Cardiac fibroblast (primary cell): ENCODE data around the gene THSD4.
A peak's percentile ranks its signal among the peaks of the same experiment; 100 is the strongest.
"Not testable (repeated sequence)": the region's sequence is repeated elsewhere in the genome, so short reads cannot be mapped to it uniquely, and the experiment has no call there.

Source experiments
- DNase-seq, 2 donors: peaks; one replicate each; pipeline versions ENCODE4 v3.0.0 to v3.0.0-alpha.2; 2010; ENCODE audit warnings: low read depth in 2 of 2
- H3K4me3 ChIP-seq, 2 donors: replicated peaks in 1 of 2; 1 replicate in 1 of 2; 2 replicates in 1 of 2; pipeline ENCODE4 v1.5.1; 2011; ENCODE audit warnings: low read depth in 2 of 2, low read length in 2 of 2, mild to moderate bottlenecking in 2 of 2, moderate library complexity in 1 of 2
- TF ChIP-seq, protein P1 (sequence below): IDR thresholded peaks from one replicate; pipeline ENCODE4 v1.5.1; 2011; ENCODE audit warnings: low read depth, mild to moderate bottlenecking, low read length, inconsistent platforms

THSD4 gene

DNA sequence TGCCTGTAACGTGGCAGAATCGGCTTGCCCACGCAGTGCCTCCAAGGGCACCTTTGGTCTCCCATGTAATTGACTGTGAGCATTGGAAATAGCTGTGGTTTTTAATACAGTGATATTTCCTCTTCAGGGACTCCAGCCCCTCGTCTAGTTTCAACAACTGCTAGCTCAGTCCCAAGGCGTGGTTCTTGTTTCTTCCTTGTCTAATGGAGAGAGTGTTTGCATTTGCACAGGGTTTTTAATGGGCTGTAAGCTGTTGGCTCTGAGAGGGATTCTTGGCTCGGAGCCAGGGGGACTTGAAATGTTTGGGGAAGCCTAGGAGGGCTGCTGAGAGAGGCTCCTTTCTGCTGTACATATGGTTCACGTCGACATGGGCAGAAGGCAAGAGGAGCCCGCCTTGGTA, 86.2 kb downstream of the THSD4 start:
- no peak for DNase-seq
- no peak overlapping the region for H3K4me3 ChIP-seq
- TF ChIP-seq, protein P1, sequence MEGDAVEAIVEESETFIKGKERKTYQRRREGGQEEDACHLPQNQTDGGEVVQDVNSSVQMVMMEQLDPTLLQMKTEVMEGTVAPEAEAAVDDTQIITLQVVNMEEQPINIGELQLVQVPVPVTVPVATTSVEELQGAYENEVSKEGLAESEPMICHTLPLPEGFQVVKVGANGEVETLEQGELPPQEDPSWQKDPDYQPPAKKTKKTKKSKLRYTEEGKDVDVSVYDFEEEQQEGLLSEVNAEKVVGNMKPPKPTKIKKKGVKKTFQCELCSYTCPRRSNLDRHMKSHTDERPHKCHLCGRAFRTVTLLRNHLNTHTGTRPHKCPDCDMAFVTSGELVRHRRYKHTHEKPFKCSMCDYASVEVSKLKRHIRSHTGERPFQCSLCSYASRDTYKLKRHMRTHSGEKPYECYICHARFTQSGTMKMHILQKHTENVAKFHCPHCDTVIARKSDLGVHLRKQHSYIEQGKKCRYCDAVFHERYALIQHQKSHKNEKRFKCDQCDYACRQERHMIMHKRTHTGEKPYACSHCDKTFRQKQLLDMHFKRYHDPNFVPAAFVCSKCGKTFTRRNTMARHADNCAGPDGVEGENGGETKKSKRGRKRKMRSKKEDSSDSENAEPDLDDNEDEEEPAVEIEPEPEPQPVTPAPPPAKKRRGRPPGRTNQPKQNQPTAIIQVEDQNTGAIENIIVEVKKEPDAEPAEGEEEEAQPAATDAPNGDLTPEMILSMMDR = no peak

DNA sequence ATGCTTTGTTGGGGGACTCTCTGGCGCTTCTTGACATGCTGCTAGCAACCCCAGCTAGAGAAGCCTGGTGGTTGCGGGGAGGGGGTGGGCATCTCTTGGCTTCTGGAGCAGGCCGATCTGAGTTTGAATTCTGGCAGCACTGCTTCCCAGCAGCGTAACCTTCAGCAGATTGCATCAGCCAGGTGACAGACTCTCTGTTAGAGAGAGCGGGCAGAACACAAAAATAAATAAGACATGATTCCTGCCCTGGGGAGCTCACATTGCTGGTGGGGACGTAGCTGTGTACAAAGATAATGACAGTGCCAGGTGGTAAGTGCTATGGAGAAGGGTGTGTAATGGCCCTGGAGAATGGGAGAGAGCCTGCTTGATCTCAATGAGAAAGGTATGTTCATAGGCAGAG, 87.4 kb downstream of the THSD4 start:
- TF ChIP-seq, protein P1 = no peak
- no peak for DNase-seq
- H3K4me3 ChIP-seq = no peak overlapping the region

DNA sequence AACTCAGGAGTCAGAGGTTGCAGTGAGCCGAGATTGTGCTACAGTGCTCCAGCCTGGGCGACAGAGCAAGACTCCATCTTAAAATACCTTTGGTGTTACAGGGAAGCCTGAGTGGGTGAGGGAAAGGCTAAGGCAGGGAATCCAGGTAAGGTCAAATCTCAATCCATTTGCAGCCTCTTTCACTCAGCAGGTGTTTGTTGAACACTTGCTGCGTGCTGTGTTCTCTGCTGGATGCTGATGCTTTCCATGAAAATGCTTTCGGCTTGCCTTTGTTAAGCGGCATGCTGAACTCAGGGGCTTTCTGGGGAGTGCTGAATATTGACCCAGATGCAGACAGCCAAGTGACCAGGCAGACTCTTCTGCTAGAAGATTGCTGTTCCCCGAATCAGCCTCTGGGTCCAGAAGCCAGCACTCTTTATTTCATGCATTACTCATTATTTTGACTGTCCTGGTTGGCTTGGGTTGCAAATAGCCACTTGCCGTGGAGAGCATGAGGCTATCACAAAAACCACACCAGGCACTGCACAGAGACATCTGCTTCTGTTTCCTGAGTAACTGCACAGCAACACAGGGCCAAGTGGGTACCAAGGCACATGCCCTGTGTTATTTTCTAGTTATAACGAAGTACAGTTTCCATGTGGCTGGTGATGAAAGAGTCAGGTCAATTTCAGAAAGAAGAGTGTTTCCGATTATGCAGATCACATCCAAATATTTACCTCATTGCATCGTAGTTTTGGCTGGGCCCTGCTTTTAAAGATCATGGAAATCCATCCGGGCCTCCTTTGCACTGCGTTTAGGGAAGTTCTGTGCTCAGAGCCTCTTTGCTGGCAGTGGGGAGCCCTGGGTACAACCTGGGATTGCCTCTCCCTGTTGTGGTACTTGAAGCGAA, 88.6 kb downstream of the THSD4 start:
- no peak overlapping the region for H3K4me3 ChIP-seq
- TF ChIP-seq, protein P1 = no peak
- DNase-seq = peak in 1 of 2 donors; percentile 25

DNA sequence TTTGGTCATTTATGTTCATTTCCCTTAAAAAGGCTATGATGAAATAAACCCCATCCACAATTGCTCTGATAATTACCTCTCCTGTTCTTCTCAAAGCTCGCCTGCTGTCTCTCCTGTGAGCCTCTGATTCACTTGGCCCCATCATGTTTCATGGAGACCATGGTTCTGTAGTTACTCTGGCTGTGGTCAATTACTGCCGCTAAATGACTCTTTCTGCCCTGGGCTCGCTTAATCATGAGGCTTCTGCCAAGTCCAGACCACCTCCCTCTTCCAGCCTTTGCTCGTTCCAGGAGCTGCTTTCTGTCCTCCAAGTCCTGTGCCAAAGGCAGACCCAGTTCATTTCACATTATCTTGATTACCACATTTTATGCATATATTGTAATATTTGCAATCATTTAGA, 91.9 kb downstream of the THSD4 start:
- TF ChIP-seq, protein P1 = no peak
- DNase-seq = no peak
- H3K4me3 ChIP-seq = no peak overlapping the region

DNA sequence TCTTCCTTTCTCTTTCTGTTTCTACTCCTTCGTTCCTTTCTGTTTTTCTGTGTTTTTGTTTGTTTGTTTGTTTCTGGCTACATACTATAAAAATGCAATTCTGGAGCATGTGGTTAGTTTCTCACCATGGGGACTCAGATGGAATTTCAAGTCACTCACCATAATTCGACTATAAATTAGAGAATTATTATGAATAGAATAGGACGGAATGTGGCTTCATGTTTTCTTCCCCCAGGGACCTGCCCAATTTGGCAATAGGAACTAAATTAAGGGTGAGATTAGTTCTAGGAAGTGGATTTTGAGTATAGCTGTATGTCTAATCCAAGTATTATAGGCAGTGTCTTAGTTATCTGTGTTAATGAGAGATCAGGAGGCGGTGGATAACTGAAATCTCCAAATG, 96.9 kb downstream of the THSD4 start:
- DNase-seq = peak in 1 of 2 donors; percentile 47
- H3K4me3 ChIP-seq = no peak overlapping the region
- TF ChIP-seq, protein P1 = no peak

DNA sequence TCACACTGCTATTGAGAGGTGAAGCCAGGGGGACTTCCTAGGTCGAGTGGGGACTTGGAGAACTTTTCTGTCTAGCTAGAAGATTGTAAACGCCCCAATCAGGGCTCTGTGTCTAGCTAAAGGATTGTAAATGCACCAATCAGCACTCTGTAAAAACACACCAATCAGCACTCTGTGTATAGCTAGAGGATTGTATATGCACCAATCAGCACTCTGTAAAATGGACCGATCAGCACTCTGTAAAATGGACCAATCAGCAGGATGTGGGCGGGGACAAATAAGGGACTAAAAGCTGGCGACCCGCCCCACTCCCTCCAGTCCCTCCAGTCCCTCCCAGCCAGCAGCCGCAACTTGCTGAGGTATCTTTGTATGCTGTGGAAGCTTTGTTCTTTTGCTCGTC, 98.7 kb downstream of the THSD4 start:
- not testable (repeated sequence) for DNase-seq, H3K4me3 ChIP-seq

DNA sequence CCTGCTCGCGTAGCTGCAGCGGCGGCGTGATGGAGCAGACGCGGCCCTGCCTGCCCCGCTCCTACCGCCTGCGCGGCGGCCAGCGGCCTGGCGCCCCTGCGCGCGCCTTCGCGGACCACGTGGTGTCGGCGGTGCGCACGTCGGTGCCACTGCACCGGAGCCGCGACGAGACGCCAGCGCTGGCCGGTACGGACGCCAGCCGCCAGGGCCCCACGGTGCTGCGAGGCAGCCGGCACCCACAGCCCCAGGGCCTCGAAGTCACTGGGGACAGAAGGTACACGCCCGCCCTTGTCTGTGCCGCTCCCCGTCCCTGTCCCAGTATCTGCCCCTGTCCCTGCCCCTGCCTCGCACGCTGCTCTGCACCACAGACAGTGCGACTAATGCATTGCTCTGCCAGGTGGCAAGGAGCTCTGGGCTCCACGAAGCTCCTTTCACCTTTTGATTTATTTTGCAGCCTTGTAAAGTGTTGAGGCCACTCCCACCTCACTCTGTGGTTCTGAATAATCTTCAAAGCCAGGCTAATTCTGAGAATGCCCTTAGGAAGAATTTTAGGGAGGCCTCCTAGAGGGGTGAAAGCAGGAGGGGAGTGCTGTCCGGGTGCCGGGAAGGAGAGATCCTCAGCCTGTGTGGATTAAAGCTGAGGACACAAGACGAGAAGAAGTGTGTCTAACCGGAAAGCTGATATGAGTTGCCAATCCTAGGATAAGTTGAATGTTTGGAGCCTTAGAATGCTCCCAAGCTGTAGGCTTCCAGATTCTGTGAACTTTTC, 100.0 kb downstream of the THSD4 start:
- DNase-seq = no peak
- no peak overlapping the region for H3K4me3 ChIP-seq
- TF ChIP-seq, protein P1 = no peak
